Transverse colon (tissue), 4 donors: ENCODE data around the gene ESPL1. TPM values are rescaled to one million over a fixed set of nuclear protein-coding genes. Genes with fewer than 3 reads are reported as not detected.
A peak's percentile ranks its signal among the peaks of the same experiment; 100 is the strongest.

ENCODE experiments used
- DNase-seq: peaks from one replicate; pipeline ENCODE4 v3.0.0-alpha.2; 2019
- H3K27ac ChIP-seq, 4 donors: fragments of 200-600 bp; sonication (generic); 2 replicates each; pipeline ENCODE4 v1.5.1; 2016 to 2018; ENCODE audit warnings: inconsistent platforms in 4 of 4
- H3K27me3 ChIP-seq: fragments of 200-600 bp; sonication (generic); 2 replicates; pipeline ENCODE4 v1.5.1; 2017; ENCODE audit warnings: inconsistent platforms
- H3K36me3 ChIP-seq, 4 donors: fragments of 200-600 bp; sonication (generic); 2 replicates each; pipeline ENCODE4 v1.5.1; 2017 to 2019; ENCODE audit warnings: inconsistent platforms in 4 of 4
- H3K4me1 ChIP-seq, 4 donors: fragments of 200-600 bp; sonication (generic); 2 replicates each; pipeline ENCODE4 v1.5.1; 2017 to 2020; ENCODE audit warnings: inconsistent platforms in 4 of 4
- H3K4me3 ChIP-seq, 4 donors: fragments of 200-600 bp; sonication (generic); 1 replicate in 1 of 4; 2 replicates in 3 of 4; pipeline versions ENCODE4 v1.5.1 to v1.6.1; 2017 to 2019; ENCODE audit warnings: inconsistent platforms in 4 of 4
- H3K9me3 ChIP-seq, 2 donors: fragments of 200-600 bp; sonication (generic); 2 replicates each; pipeline ENCODE4 v1.5.1; 2017 to 2019; ENCODE audit warnings: inconsistent platforms in 2 of 2
- CTCF ChIP-seq, 5 experiments: fragments of 200-600 bp in 3 of 5; fragments of 450-650 bp in 2 of 5; sonication (generic) in 3 of 5; IDR thresholded peaks; 1 replicate in 2 of 5; 2 replicates in 3 of 5; pipeline ENCODE4 v1.5.1; 2016 to 2017; ENCODE audit warnings: antibody characterized with exemption in 5 of 5, inconsistent platforms in 3 of 5, mild to moderate bottlenecking in 2 of 5, moderate library complexity in 1 of 5
- EP300 ChIP-seq: sonication (generic); formaldehyde crosslinking; IDR thresholded peaks from one replicate; pipeline ENCODE4 v1.6.1; 2017; ENCODE audit warnings: antibody characterized with exemption, low read depth
- POLR2A ChIP-seq: fragments of 450-650 bp; IDR thresholded peaks from one replicate; pipeline ENCODE4 v1.6.1; 2016; ENCODE audit warnings: antibody characterized with exemption, mild to moderate bottlenecking, moderate library complexity
- POLR2AphosphoS5 ChIP-seq, 3 donors: sonication (generic); formaldehyde crosslinking; IDR thresholded peaks; one replicate each; pipeline ENCODE4 v1.6.1; 2016; ENCODE audit warnings: antibody characterized with exemption in 3 of 3
- WGBS, 2 donors: methylation state at CpG; one replicate each; pipeline ENCODE4 v1.1.5; 2018; ENCODE audit warnings: low coverage in 1 of 2; 5-methylcytosine and 5-hydroxymethylcytosine counted together
- in situ Hi-C, 4 donors: fragments of 200-750 bp; cut with MboI; loops; one replicate each; pipeline versions ENCODE4 v1.15.0 to v1.15.1; 2017; ENCODE audit warnings: low sequenced_read_pairs in 3 of 4, low pct_ligation_motif_present in 1 of 4, low pct_unique_long_range_greater_than_20kb in 1 of 4
- intact Hi-C: fragments of 100-400 bp; cut with DNase I; formaldehyde crosslinking; loops from one replicate; pipeline ENCODE4 v1.15.1; 2023; ENCODE audit warnings: low total_unique reads
- total RNA-seq, 4 donors: library from RNA; depleted of rRNA; stranded (reverse); fragments of >200 nt; gene quantifications; one replicate each; pipeline ENCODE4 v1.1.0, GENCODE V29; 2016

Gene ESPL1
- total RNA-seq, 4 donors from 2014 or later: 6.5 to 31.8 (median 18.8) TPM

GRCh38 chr12:53251477-53252348 is 16.4 kb upstream of the ESPL1 start:
- peak; percentile 80 for DNase-seq
- Histone ChIP-seq H3K27me3 (no peaks in the 10 kb centered on the region), H3K9me3 (no peaks in the 10 kb centered on the region), H3K4me1 (peaks cover 15 to 24% (median 24%) of the 10 kb centered on the region in 4 donors), H3K36me3 (peaks cover 0 to 9% (median 0%) of the 10 kb centered on the region in 4 donors), H3K27ac (peak overlapping the region; percentile 93 to 97 (median 94)), H3K4me3 (peak overlapping the region; percentile 45 to 92 (median 79))
- WGBS, 2 donors: 0 to 1% methylated on average over 1 to 40 of the region's 51 CpGs
- TF ChIP-seq POLR2AphosphoS5 (IDR thresholded peaks at IDR 0.05) (peak; percentile 62 to 71 (median 67)), POLR2A (peak; percentile 63), CTCF (IDR thresholded peaks at IDR 0.05) (peak in 4 of 5 experiments; percentile 7 to 43 (median 27)), EP300 (no peak)
- in situ Hi-C loops (no loop called here), intact Hi-C loops (loop anchor here (2.0 kb wide), 1 partner anchor 33 kb away; no protein-coding TSS in a partner anchor)

- 3 to 4% methylated on average over 5 to 19 of the region's 19 CpGs for WGBS, 2 donors
- intact Hi-C loops (no loop called here), in situ Hi-C loops (no loop called here)
- Histone ChIP-seq H3K36me3 (peaks cover 0 to 9% (median 0%) of the 10 kb centered on the region in 4 donors), H3K27ac (peak overlapping the region; percentile 93 to 97 (median 94)), H3K27me3 (no peaks in the 10 kb centered on the region), H3K9me3 (no peaks in the 10 kb centered on the region), H3K4me3 (peak overlapping the region; percentile 45 to 92 (median 79)), H3K4me1 (peaks cover 15 to 24% (median 24%) of the 10 kb centered on the region in 4 donors)
- DNase-seq: peak; percentile 62
- no peak for TF ChIP-seq EP300
- TF ChIP-seq CTCF (IDR thresholded peaks at IDR 0.05): peak in 3 of 5 experiments; percentile 16 to 29 (median 22)
Observed at GRCh38 chr12:53252349-53252916, 15.7 kb upstream of the ESPL1 start.

GRCh38 chr12:53253298-53253697 is 14.8 kb upstream of the ESPL1 start:
- H3K27ac ChIP-seq: peak overlapping the region in 3 of 4 donors; percentile 93 to 95 (median 94)

More at GRCh38 chr12:53253298-53253697, 14.8 kb upstream of the ESPL1 start:
- Histone ChIP-seq H3K36me3 (peaks cover 0 to 9% (median 0%) of the 10 kb centered on the region in 4 donors), H3K4me3 (peak overlapping the region in 1 of 4 donors; percentile 92), H3K4me1 (peaks cover 15 to 24% (median 24%) of the 10 kb centered on the region in 4 donors), H3K9me3 (no peaks in the 10 kb centered on the region), H3K27me3 (no peaks in the 10 kb centered on the region)
- in situ Hi-C loops (no loop called here), intact Hi-C loops (no loop called here)
- no peak for DNase-seq
- 91% methylated on average over 13 of the region's 13 CpGs; no CpG with 5 or more reads in 1 of the 2 donors for WGBS, 2 donors
- no peak for TF ChIP-seq EP300
- TF ChIP-seq POLR2A: no peak
- no peak for TF ChIP-seq CTCF (IDR thresholded peaks at IDR 0.05)
- no peak for TF ChIP-seq POLR2AphosphoS5 (IDR thresholded peaks at IDR 0.05)
